Measurements from ENCODE around the gene TTLL5. TPM values are rescaled to one million over a fixed set of nuclear protein-coding genes. Genes with fewer than 3 reads are reported as not detected.

TTLL5 gene
- total RNA-seq, 4 donors from 2014 or later, result 36.3 to 61.8 (median 36.7) TPM

DNA sequence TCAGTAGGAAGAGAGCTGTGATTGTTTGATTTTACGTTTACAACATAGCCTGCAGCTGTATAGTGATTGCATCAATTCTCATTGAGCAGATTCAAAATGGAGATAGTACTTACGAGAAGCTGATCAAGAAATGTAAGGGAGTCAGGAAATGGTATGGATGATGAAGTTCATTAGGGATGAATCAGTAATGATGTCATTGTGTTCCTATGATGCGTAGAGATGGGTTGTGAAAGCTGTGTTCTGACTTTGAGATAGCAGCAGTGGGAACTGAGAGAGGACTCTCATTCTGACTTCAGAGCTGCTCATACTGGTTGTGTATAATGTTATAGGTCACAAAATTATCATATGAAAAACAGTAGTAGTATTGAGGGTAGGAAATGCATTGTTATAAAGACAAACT, 44.0 kb downstream of the TTLL5 start:
- no peak overlapping the region for H3K4me3 ChIP-seq
- no peak overlapping the region for H3K27ac ChIP-seq
- 91% methylated on average over 3 of the region's 3 CpGs for WGBS, 2 donors
- H3K27me3 ChIP-seq, result no peaks in the 10 kb centered on the region
- H3K36me3 ChIP-seq, result peaks cover 0 to 50% (median 0%) of the 10 kb centered on the region in 3 donors
- no peaks in the 10 kb centered on the region for H3K9me3 ChIP-seq
- no peak for DNase-seq (ENCODE audit: low spot score in 2 of 2)
- H3K4me1 ChIP-seq, result peaks cover 0 to 13% (median 3%) of the 10 kb centered on the region in 4 donors
- no peak for TF ChIP-seq EP300 (IDR thresholded peaks at IDR 0.05)
- TF ChIP-seq, protein P1, sequence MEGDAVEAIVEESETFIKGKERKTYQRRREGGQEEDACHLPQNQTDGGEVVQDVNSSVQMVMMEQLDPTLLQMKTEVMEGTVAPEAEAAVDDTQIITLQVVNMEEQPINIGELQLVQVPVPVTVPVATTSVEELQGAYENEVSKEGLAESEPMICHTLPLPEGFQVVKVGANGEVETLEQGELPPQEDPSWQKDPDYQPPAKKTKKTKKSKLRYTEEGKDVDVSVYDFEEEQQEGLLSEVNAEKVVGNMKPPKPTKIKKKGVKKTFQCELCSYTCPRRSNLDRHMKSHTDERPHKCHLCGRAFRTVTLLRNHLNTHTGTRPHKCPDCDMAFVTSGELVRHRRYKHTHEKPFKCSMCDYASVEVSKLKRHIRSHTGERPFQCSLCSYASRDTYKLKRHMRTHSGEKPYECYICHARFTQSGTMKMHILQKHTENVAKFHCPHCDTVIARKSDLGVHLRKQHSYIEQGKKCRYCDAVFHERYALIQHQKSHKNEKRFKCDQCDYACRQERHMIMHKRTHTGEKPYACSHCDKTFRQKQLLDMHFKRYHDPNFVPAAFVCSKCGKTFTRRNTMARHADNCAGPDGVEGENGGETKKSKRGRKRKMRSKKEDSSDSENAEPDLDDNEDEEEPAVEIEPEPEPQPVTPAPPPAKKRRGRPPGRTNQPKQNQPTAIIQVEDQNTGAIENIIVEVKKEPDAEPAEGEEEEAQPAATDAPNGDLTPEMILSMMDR (IDR thresholded peaks at IDR 0.05), result no peak

DNA sequence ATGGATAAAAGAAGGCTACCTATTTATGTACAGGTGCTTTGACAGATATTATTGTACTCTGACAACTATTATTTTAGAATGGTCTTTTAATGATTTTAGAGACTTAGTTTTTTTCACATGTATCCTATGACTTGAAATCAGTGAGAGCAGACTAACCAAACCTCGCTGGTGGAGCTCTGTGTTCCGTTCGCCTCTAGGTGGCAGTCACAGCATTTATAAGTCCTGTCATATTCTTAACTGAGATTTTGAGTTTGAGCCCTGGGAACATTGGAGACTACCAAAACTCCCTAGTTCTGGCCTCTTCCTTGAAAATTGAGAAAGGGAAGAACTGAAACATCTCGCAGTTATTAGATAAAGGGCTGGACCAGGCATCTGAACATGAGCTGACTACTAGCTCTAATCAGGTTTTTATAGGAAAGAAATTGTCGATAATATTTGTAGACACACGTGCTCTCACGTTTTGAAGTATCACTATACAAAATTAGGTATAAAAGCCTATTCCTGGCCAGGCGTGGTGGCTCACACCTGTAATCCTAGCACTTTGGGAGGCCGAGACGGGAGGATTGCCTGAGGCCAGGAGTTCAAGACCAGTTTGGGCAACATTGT, 48.3 kb downstream of the TTLL5 start:
- peak; percentile 71 to 88 for DNase-seq (ENCODE audit: low spot score in 2 of 2)
- no peak for TF ChIP-seq POLR2A (IDR thresholded peaks at IDR 0.05)
- TF ChIP-seq, protein P1 (IDR thresholded peaks at IDR 0.05), result peak; percentile 64 to 76 (median 73)
- TF ChIP-seq EP300 (IDR thresholded peaks at IDR 0.05), result no peak
- Histone ChIP-seq H3K27me3 (no peaks in the 10 kb centered on the region), H3K4me1 (peaks cover 0 to 25% (median 6%) of the 10 kb centered on the region in 4 donors), H3K36me3 (peaks cover 0 to 14% (median 0%) of the 10 kb centered on the region in 3 donors), H3K4me3 (no peak overlapping the region), H3K27ac (no peak overlapping the region), H3K9me3 (no peaks in the 10 kb centered on the region)
- 51 to 58% methylated on average over 10 of the region's 10 CpGs for WGBS, 2 donors

DNA sequence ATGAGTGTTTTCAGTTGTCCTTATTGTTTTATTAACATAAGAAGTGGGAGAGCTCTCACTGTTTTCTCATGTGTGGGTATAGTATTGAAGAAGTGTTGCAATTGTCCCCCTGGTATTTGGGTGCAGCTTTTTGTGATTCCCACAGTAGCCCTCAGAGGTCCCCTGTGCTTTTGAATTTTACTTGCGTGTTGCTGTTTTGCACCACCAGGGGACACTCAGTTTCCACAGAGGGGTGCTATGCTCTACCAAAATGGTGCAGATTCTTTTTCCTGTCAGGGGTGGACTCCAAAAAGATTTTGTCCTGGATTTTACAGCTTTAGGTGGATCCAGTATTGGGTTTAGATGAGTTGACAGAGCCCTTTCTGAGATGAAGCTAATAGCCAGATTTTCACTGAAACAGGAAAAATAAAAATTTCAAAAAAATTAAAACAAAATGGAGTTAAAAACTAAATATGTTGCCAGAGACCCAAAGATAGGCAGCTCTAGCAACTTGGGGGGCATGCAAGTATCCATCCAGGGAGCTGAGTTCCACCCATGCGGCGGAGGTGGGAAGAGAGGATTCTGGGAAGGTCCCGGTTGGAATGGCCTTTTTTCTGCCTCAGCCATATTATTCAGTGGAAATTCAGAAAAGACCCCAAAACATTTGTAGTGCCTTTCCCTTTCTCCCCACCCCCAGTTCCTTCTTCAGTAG, 50.2 kb downstream of the TTLL5 start:
- Histone ChIP-seq H3K27me3 (no peaks in the 10 kb centered on the region), H3K4me3 (no peak overlapping the region), H3K4me1 (peaks cover 0 to 35% (median 9%) of the 10 kb centered on the region in 4 donors), H3K27ac (peak overlapping the region; percentile 24 to 77 (median 61)), H3K9me3 (no peaks in the 10 kb centered on the region), H3K36me3 (peaks cover 0 to 9% (median 0%) of the 10 kb centered on the region in 3 donors)
- no peak for DNase-seq (ENCODE audit: low spot score in 2 of 2)
- 70 to 78% methylated on average over 4 of the region's 4 CpGs for WGBS, 2 donors
- TF ChIP-seq, protein P1 (IDR thresholded peaks at IDR 0.05), result peak; percentile 31 to 56 (median 31)
- TF ChIP-seq EP300 (IDR thresholded peaks at IDR 0.05), result no peak

DNA sequence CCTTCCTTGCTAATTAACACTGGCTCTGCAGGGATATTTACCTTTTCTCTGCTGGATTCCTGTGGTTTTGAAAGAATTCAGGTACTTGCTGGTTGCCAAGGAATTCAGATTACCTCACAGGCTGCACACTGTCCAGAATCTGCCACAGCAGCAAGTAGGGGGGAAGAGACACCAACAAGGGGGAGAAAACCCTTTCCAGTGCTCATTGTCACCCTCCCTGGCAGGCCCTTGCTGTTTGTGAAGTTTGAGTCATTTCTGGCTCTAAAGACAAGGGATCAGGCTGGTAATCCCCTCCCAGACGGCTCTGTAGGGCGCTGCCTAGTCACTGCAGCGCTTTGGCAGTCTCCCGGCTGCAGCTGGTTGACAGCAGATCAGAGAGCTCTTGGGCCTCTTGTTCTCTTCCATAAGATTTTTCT, 50.8 kb downstream of the TTLL5 start:
- Histone ChIP-seq H3K36me3 (peaks cover 0 to 9% (median 0%) of the 10 kb centered on the region in 3 donors), H3K27me3 (no peaks in the 10 kb centered on the region), H3K4me3 (no peak overlapping the region), H3K27ac (peak overlapping the region; percentile 24 to 77 (median 61)), H3K9me3 (no peaks in the 10 kb centered on the region), H3K4me1 (peaks cover 0 to 35% (median 10%) of the 10 kb centered on the region in 4 donors)
- TF ChIP-seq, protein P1 (IDR thresholded peaks at IDR 0.05), result no peak
- TF ChIP-seq EP300 (IDR thresholded peaks at IDR 0.05) (peak in 1 of 2 donors; percentile 17), POLR2A (IDR thresholded peaks at IDR 0.05) (no peak)
- DNase-seq (ENCODE audit: low spot score in 2 of 2), result no peak
- WGBS, 2 donors, result 38 to 48% methylated on average over 4 of the region's 4 CpGs

DNA sequence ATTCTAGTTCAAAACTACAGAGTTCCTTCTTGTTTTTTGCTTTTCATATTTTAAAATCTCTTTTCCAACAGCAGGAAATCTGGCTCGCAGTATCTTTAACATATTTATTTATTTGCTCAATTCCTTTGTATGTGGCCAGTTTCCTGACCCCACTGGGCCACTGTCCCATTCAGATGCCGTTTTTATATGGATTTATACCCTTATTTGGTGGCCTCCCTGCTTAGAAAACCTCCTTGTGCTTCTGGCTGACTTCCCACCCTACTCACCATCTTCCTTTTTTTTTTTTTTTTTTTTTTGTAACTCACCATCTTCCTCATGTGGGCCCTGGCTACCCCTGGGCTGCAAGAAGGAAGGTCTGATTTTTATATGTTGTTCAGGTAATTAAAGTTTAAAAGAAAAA, 53.9 kb downstream of the TTLL5 start:
- no peak overlapping the region for H3K4me3 ChIP-seq
- DNase-seq (ENCODE audit: low spot score in 2 of 2), result no peak
- no peaks in the 10 kb centered on the region for H3K9me3 ChIP-seq
- H3K4me1 ChIP-seq, result peaks cover 0 to 36% (median 10%) of the 10 kb centered on the region in 4 donors
- H3K27ac ChIP-seq, result no peak overlapping the region
- H3K36me3 ChIP-seq, result peaks cover 0 to 6% (median 4%) of the 10 kb centered on the region in 3 donors
- TF ChIP-seq, protein P1 (IDR thresholded peaks at IDR 0.05), result no peak
- H3K27me3 ChIP-seq, result no peaks in the 10 kb centered on the region
- WGBS, 2 donors, result 48 to 60% methylated on average over 2 of the region's 2 CpGs

Measured in tibial nerve (tissue), 4 donors.